Measurements from ENCODE around the gene RARG. TPM values are rescaled to one million over a fixed set of nuclear protein-coding genes. Genes with fewer than 3 reads are reported as not detected.

The RARG gene
- total RNA-seq, 1 donor from 2014 or later: 79.1 TPM

DNA sequence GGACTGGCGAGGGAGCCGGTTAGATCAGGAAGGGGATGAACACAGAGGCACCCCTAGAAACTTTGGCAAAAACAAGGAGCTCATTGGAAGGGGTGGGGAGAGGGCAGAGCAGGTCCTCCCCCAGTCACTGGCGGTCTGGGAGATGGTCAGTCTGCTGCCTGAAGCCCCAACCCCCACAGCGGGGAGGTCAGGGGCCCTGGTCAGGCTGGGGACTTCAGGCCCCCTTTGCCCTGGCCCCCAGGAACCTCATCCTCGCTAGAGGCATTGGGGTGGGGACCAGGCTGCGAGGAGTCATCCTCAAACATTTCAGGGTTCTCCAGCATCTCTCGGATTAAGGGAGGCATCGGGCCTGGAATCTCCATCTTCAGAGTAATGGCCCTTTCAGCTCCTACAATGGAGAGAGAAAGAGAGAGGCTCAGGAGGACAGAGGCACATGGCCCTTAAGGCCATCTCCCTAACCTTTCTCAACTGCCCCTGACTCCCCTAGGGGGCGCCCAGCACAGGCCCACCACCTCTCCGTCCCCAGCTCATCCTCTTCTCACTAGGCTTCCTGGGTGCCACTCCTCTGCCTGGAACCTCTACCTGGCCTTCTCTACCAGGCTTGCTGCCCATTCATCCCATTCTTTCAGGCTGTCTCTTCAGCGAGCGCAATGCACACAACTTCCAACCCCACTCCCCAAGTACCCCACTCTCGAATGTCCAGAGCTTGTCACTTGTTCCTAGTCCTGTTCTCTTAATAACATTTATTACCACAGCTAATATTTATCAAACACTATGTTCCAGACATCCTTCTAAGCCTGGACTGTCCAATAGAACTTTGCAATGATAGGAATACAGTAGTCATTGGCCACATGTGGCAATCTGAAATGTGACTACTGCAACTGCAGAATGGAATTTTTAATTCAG, 20.3 kb downstream of the RARG start:
- no peak for TF ChIP-seq POLR2AphosphoS5 (IDR thresholded peaks at IDR 0.05; ENCODE audit: insufficient read depth in 1 of 2, low read depth in 1 of 2)
- TF ChIP-seq, protein P1, sequence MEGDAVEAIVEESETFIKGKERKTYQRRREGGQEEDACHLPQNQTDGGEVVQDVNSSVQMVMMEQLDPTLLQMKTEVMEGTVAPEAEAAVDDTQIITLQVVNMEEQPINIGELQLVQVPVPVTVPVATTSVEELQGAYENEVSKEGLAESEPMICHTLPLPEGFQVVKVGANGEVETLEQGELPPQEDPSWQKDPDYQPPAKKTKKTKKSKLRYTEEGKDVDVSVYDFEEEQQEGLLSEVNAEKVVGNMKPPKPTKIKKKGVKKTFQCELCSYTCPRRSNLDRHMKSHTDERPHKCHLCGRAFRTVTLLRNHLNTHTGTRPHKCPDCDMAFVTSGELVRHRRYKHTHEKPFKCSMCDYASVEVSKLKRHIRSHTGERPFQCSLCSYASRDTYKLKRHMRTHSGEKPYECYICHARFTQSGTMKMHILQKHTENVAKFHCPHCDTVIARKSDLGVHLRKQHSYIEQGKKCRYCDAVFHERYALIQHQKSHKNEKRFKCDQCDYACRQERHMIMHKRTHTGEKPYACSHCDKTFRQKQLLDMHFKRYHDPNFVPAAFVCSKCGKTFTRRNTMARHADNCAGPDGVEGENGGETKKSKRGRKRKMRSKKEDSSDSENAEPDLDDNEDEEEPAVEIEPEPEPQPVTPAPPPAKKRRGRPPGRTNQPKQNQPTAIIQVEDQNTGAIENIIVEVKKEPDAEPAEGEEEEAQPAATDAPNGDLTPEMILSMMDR (IDR thresholded peaks at IDR 0.05): no peak
- no peak for TF ChIP-seq POLR2A (IDR thresholded peaks at IDR 0.05)
- H3K27me3 ChIP-seq: no peaks in the 10 kb centered on the region
- H3K36me3 ChIP-seq: peaks cover 0 to 61% of the 10 kb centered on the region in 2 donors
- H3K9me3 ChIP-seq: no peaks in the 10 kb centered on the region
- peaks cover 60% of the 10 kb centered on the region for H3K4me1 ChIP-seq
- intact Hi-C loops (cut with DNase I): loop anchor here (5.0 to 10.0 kb wide), 2 partner anchors 76 to 203 kb away; no protein-coding TSS in a partner anchor
- DNase-seq (ENCODE audit: extremely low spot score in 2 of 2): no peak
- H3K4me3 ChIP-seq: no peak overlapping the region
- H3K27ac ChIP-seq: no peak overlapping the region

DNA sequence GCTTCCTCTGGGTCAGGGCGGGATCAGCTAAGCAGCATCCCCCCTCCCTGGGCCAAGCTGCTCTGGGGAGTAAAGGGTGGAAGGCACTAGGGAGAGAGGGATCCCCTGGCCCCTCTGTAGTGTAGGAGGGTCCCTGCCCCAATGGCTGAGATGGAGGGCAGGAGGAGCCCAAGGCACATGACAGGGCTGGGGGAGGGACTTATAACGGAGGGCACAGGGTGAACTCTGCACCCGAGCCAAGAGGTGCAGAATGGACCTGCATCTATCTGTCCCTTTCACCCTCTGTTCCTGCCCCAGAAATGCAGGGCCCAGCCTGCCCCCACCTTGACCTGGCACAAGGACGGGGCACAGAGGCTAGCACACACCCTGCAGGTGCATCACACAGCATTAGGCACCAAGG, 21.2 kb downstream of the RARG start:
- no peaks in the 10 kb centered on the region for H3K9me3 ChIP-seq
- H3K4me1 ChIP-seq: peaks cover 60% of the 10 kb centered on the region
- no peak for DNase-seq (ENCODE audit: extremely low spot score in 2 of 2)
- H3K27ac ChIP-seq: no peak overlapping the region
- intact Hi-C loops (cut with DNase I): loop anchor here (5.0 to 10.0 kb wide), 2 partner anchors 76 to 204 kb away; no protein-coding TSS in a partner anchor
- TF ChIP-seq POLR2A (IDR thresholded peaks at IDR 0.05) (no peak), POLR2AphosphoS5 (IDR thresholded peaks at IDR 0.05; ENCODE audit: insufficient read depth in 1 of 2, low read depth in 1 of 2) (peak in 1 of 2 donors; percentile 9)
- no peak overlapping the region for H3K4me3 ChIP-seq
- H3K36me3 ChIP-seq: peaks cover 0 to 61% of the 10 kb centered on the region in 2 donors
- no peaks in the 10 kb centered on the region for H3K27me3 ChIP-seq

DNA sequence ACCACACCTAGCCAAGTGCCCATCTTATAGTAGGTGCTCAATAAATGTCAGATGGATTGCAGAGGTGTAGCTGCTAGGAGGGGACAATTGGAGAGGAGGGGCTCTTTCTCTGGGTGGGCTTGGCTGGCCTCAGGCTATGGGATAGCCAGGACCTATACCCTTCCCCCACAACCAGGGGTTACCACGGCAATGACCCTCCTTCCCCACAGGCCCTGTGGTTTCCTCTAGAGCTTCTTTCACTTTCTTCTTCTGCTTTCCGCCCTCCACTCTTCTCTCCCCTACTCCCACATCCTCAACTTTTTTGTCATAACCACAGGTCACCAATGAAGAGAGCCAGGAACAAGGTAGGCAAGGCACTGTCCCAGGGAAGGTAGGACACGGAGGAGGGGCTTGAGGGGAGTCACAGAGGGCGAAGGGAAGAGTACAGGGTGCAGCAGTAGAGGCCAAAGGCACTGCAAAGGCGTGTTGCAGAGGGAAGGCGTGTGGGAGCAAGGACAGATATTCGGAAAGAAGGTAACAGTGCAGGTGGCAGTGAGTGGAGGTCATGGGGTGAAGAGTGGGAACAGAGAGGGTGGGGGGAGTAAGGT, 23.0 kb downstream of the RARG start:
- H3K4me3 ChIP-seq: no peak overlapping the region
- peaks cover 0 to 43% of the 10 kb centered on the region in 2 donors for H3K36me3 ChIP-seq
- peak overlapping the region; percentile 47 for H3K27ac ChIP-seq
- TF ChIP-seq POLR2A (IDR thresholded peaks at IDR 0.05) (no peak), POLR2AphosphoS5 (IDR thresholded peaks at IDR 0.05; ENCODE audit: insufficient read depth in 1 of 2, low read depth in 1 of 2) (no peak)
- TF ChIP-seq, protein P1 (IDR thresholded peaks at IDR 0.05): no peak
- no peaks in the 10 kb centered on the region for H3K9me3 ChIP-seq
- peaks cover 43% of the 10 kb centered on the region for H3K4me1 ChIP-seq
- no peak for DNase-seq (ENCODE audit: extremely low spot score in 2 of 2)
- intact Hi-C loops (cut with DNase I): no loop called here
- H3K27me3 ChIP-seq: no peaks in the 10 kb centered on the region

DNA sequence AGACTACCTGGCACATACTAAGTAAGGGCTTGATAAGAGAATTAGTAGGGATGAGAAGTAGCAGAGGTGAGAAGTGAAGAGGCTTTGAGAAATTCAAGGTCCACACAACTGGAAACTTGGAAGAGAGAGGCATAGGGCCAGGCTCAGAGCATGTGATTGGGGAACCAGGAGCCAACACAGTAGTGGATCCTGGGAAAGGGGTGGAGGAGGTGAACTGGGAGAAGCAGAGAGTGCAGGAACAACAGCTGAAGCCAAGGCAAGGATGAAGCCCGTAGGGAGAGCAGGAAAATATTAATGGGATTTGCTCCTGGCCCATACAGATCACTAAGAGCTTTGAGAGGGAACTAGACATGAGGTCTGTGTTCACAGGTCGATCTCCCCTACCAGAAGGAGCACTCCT, 23.6 kb downstream of the RARG start:
- Histone ChIP-seq H3K27me3 (no peaks in the 10 kb centered on the region), H3K4me3 (no peak overlapping the region), H3K9me3 (no peaks in the 10 kb centered on the region), H3K36me3 (peaks cover 0 to 38% of the 10 kb centered on the region in 2 donors), H3K4me1 (peaks cover 37% of the 10 kb centered on the region), H3K27ac (peak overlapping the region; percentile 47)
- TF ChIP-seq POLR2A (IDR thresholded peaks at IDR 0.05): no peak
- TF ChIP-seq, protein P1 (IDR thresholded peaks at IDR 0.05): no peak
- TF ChIP-seq POLR2AphosphoS5 (IDR thresholded peaks at IDR 0.05; ENCODE audit: insufficient read depth in 1 of 2, low read depth in 1 of 2): no peak
- no peak for DNase-seq (ENCODE audit: extremely low spot score in 2 of 2)
- intact Hi-C loops (cut with DNase I): no loop called here

DNA sequence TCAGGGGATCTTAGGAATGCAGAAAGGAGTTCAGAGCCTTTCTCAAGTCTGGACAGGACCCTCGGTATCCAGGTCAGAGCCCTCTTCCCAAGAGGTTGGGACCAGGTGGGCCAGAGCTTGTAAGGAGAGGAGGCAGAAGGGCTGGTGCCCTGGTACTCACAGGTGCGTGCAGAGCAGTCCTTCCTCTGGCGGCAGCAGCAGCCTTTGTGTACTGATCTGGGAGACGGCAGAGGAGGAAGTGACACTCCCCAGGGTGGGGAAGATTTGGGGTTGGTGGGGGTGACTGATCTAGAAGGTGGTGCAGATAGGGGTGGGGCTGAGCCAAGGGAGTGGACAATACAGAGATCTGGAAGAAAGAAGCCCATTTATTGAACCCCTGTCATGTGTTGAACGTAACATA, 25.0 kb downstream of the RARG start, which contains the start of gene ITGB7:
Gene ITGB7 (minus strand): TSS at position 210 of the 400 bp plus-strand sequence. CDS start 6,808 bp downstream, outside the sequence.
- no peak within 1 kb of the TSS for H3K4me3 ChIP-seq
- no peaks in the 10 kb centered on the region for H3K9me3 ChIP-seq
- DNase-seq (ENCODE audit: extremely low spot score in 2 of 2): no peak
- H3K4me1 ChIP-seq: peaks cover 31% of the 10 kb centered on the region
- H3K36me3 ChIP-seq: peaks cover 0 to 24% of the 10 kb centered on the region in 2 donors
- H3K27ac ChIP-seq: peak within 1 kb of the TSS; percentile 44
- intact Hi-C loops (cut with DNase I): no loop called here
- TF ChIP-seq, protein P1 (IDR thresholded peaks at IDR 0.05): no peak
- TF ChIP-seq POLR2A (IDR thresholded peaks at IDR 0.05): no peak
- TF ChIP-seq POLR2AphosphoS5 (IDR thresholded peaks at IDR 0.05; ENCODE audit: insufficient read depth in 1 of 2, low read depth in 1 of 2): no peak
- H3K27me3 ChIP-seq: no peaks in the 10 kb centered on the region
